ENCODE data around the gene ZRANB2.

Gene ZRANB2, protein sequence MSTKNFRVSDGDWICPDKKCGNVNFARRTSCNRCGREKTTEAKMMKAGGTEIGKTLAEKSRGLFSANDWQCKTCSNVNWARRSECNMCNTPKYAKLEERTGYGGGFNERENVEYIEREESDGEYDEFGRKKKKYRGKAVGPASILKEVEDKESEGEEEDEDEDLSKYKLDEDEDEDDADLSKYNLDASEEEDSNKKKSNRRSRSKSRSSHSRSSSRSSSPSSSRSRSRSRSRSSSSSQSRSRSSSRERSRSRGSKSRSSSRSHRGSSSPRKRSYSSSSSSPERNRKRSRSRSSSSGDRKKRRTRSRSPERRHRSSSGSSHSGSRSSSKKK

GRCh38 chr1:71080739-71081696, at the start of gene ZRANB2:
TSS of gene ZRANB2 (minus strand) at chr1:71081035. CDS start at chr1:71080995, 40 bp downstream.
- DNase-seq (ENCODE audit: low read depth in 2 of 2, low spot score in 1 of 2): peak; percentile 77 to 78

- no peak for DNase-seq (ENCODE audit: low read depth in 2 of 2, low spot score in 1 of 2)
Measured at GRCh38 chr1:71128060-71128459, 47.2 kb upstream of the ZRANB2 start.

- no peak for DNase-seq (ENCODE audit: low read depth in 2 of 2, low spot score in 1 of 2)
Measured at GRCh38 chr1:71118086-71118485, 37.3 kb upstream of the ZRANB2 start.

GRCh38 chr1:71116729-71117128, 35.9 kb upstream of the ZRANB2 start:
- no peak for DNase-seq (ENCODE audit: low read depth in 2 of 2, low spot score in 1 of 2)

DNA sequence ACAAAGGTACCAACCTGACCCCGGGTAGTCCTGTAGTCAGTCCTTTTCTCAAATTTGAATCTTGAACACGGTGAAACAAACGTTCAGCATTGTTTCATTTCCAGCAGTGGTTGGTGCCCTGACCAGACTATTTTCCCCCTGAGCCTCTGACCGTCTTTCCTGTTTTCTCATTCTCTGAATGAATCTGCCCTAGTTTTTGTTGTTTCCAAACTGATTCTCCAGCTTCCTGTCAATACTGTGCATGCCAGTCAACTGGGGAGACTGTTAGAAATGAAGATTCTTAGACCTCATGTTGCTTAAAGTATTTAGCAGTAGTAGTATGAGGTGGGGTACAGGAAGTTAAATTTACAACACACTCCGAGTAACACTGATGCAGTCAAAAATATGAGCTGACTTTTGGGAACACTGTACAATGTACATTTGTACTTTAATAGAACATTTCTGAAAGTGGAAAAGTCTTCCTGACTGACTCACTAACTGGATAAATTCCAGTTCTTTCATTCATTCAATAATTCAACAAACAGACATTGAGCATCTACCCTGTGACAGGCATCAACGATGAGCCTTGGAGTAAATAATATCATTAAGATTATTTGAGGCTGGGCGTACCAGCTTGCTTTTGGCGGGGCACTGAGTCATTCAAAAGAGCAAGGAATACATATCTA, 26.0 kb upstream of the ZRANB2 start:
- no peak for DNase-seq (ENCODE audit: low read depth in 2 of 2, low spot score in 1 of 2)

DNA sequence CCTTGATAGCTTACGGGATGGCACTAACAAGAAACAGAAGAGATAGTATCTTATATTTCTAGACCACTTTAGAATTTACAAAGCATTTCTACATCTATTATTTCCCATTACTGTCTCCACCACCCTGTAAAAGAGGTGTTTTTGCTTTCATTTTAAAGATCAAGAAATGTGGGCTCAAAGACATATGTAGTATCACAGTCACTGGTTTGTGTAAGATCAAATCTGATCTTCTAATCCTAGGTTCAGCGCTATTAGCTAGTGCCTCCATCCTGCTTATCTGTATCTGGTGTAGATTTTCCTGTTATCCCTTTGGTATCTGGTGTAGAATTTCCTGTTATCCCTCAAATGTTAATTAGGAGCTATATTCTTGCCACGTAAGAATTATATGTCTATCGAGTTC, 23.6 kb upstream of the ZRANB2 start:
- no peak for DNase-seq (ENCODE audit: low read depth in 2 of 2, low spot score in 1 of 2)

GRCh38 chr1:71101839-71102376, 21.1 kb upstream of the ZRANB2 start:
- no peak for DNase-seq (ENCODE audit: low read depth in 2 of 2, low spot score in 1 of 2)

GRCh38 chr1:71097428-71097827, 16.6 kb upstream of the ZRANB2 start:
- no peak for DNase-seq (ENCODE audit: low read depth in 2 of 2, low spot score in 1 of 2)

DNA sequence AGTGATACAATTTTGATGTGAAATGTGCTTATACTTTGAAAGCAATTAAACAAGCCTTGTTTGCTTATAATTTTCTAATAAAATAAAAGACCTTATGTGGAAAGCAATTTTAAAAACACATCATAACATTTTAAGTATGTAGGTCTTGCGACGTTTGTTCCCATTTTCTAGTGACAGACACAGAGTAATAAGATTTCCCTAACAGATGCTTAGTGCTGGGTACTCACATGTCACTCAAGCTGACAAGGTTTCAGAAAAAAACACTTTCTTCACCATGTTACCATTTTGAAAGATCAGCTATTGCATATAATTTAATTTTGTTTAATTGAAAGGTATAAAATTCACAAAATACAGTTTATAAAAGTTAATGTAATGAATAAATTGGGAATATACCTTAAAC, 14.1 kb upstream of the ZRANB2 start:
- DNase-seq (ENCODE audit: low read depth in 2 of 2, low spot score in 1 of 2): no peak

GRCh38 chr1:71093938-71094337, 13.1 kb upstream of the ZRANB2 start:
- no peak for DNase-seq (ENCODE audit: low read depth in 2 of 2, low spot score in 1 of 2)

DNA sequence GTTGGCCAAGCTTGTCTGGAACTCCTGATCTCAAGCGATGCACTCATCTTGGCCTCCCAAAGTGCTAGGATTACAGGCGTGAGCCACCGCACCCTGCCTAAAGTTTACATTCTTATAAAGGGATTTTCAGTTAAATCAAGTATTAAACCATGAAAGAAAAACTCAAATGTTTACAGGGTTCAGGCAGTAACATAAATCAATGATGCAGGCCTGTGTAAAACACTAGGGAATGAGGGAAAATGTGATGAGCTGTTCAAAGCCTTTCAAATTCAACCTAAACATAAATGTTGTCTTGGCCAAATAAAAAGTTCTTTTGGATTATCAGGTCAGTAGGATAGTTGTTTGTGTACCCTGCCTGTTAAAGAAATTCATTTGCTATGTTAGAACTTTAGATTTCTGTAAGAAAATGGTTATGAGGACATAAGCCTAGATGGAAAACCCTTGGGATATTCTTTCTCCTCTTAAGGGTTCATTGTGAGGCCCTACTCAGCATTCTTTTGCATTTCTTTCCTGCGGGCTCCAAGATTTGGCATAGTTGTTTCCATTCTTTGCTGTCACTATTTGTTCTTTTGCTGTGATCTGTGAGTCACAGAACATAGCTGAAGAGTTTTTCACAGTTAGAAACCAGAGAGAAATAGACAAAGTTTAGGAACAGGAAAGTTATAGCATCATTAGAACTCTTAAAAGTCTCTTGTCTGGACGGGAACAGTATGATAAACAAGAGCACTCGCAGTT, 8.9 kb upstream of the ZRANB2 start:
- no peak for DNase-seq (ENCODE audit: low read depth in 2 of 2, low spot score in 1 of 2)

GRCh38 chr1:71088645-71089287, 7.9 kb upstream of the ZRANB2 start:
- no peak for DNase-seq (ENCODE audit: low read depth in 2 of 2, low spot score in 1 of 2)

DNA sequence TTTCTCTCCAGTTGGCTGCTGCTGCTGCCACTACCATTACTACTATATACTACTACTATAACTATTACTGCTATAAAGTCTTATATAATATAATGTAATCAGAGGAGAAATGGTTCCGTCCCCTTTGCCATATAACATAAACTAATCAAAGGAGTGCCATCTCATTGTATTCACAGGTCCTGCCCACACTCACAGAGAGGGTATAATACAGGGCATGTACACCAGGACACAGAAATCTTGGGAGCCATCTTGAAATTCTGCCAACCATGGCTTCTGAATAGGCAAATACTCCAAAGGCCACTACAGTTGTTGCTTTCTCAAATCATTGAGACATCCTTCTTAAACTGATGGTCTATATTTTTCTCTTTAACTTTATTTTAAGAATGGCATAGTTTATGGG, 6.9 kb upstream of the ZRANB2 start:
- no peak for DNase-seq (ENCODE audit: low read depth in 2 of 2, low spot score in 1 of 2)

DNA sequence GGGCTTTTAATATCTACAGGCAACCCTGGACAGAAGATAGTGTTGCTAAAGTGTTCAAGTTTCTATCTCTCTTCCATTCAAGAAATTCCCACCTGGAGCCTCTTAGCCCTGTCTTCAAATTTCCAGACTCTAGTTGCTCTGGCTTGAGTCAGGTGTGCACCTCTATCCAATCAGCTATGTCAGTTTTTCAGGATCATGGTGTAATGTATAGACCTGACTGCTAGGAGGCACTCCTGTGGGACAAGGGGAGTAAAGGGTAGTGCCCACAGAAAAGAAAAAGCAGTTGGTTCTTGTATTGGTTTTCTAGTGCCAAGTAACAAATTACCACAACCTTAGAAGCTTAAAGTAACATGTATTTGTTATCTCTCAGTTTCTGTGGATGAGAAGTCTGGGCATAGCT, 6.2 kb upstream of the ZRANB2 start:
- no peak for DNase-seq (ENCODE audit: low read depth in 2 of 2, low spot score in 1 of 2)

- DNase-seq (ENCODE audit: low read depth in 2 of 2, low spot score in 1 of 2): no peak
Measured at GRCh38 chr1:71086331-71086730, 5.5 kb upstream of the ZRANB2 start.

GRCh38 chr1:71083271-71083670, 2.4 kb upstream of the ZRANB2 start:
- DNase-seq (ENCODE audit: low read depth in 2 of 2, low spot score in 1 of 2): no peak

GRCh38 chr1:71081697-71082080, 854 bp upstream of the ZRANB2 start:
- DNase-seq (ENCODE audit: low read depth in 2 of 2, low spot score in 1 of 2): no peak

GRCh38 chr1:71080230-71080738, 551 bp downstream of the ZRANB2 start:
- no peak for DNase-seq (ENCODE audit: low read depth in 2 of 2, low spot score in 1 of 2)

GRCh38 chr1:71074681-71075080, 6.2 kb downstream of the ZRANB2 start:
- DNase-seq (ENCODE audit: low read depth in 2 of 2, low spot score in 1 of 2): no peak

DNA sequence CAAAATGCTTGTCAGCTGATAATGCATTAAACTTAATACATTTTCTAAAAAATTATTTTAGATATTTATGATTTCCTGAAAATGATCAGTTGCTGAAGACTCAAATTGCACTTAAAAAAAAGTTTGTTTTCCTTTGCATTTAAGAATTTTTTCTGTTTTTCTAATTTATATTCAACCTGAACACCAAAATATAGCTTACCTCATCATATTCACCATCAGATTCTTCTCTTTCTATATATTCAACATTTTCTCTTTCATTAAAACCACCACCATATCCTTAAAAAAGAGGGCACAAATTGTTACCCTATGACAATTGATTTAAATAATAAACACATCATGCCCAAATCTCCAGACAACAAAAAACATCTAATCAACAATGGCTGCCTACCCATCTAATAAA, 8.6 kb downstream of the ZRANB2 start:
- no peak for DNase-seq (ENCODE audit: low read depth in 2 of 2, low spot score in 1 of 2)
